Measurements from ENCODE around the gene SEMA5A. TPM values are rescaled to one million over a fixed set of nuclear protein-coding genes. Genes with fewer than 3 reads are reported as not detected.

The SEMA5A gene
- total and polyA plus RNA-seq, 7 donors, result 0.24 to 3.9 (median 0.66) TPM

DNA sequence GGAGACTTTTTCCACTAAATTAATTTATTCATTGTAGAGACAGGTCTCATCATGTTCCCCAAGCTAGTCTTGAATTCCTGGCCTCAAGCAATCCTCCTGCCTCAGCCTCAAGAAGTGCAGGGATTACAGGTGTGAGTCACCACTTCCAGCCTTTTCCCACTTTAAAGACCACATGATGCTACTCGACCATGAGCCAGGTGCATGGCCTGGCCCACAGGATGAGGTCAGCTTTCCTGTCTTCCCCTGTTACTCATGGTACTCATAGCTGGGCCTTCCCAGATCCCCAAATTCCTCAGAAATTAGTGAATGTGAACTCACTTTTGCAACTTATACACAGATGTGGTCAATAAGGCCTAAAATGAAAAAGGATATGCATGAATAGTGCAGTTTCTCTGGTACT, 395.9 kb downstream of the SEMA5A start:
- Histone ChIP-seq H3K4me1 (no peaks in the 10 kb centered on the region), H3K4me3 (no peak overlapping the region), H3K27ac (no peak overlapping the region), H3K27me3 (ENCODE audit: insufficient read depth in 3 of 3, low read length in 2 of 3) (no peaks in the 10 kb centered on the region), H3K36me3 (ENCODE audit: insufficient read depth in 1 of 2, low read depth in 1 of 2) (no peaks in the 10 kb centered on the region), H3K9me3 (no peaks in the 10 kb centered on the region)
- TF ChIP-seq, protein P1, sequence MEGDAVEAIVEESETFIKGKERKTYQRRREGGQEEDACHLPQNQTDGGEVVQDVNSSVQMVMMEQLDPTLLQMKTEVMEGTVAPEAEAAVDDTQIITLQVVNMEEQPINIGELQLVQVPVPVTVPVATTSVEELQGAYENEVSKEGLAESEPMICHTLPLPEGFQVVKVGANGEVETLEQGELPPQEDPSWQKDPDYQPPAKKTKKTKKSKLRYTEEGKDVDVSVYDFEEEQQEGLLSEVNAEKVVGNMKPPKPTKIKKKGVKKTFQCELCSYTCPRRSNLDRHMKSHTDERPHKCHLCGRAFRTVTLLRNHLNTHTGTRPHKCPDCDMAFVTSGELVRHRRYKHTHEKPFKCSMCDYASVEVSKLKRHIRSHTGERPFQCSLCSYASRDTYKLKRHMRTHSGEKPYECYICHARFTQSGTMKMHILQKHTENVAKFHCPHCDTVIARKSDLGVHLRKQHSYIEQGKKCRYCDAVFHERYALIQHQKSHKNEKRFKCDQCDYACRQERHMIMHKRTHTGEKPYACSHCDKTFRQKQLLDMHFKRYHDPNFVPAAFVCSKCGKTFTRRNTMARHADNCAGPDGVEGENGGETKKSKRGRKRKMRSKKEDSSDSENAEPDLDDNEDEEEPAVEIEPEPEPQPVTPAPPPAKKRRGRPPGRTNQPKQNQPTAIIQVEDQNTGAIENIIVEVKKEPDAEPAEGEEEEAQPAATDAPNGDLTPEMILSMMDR (IDR thresholded peaks at IDR 0.05), result no peak
- DNase-seq (no peak), ATAC-seq (no peak)
- 39 to 44% (median 43%) methylated on average over 1 of the region's 1 CpG for WGBS, 3 donors
- intact Hi-C loops (cut with DNase I), result no loop called here

DNA sequence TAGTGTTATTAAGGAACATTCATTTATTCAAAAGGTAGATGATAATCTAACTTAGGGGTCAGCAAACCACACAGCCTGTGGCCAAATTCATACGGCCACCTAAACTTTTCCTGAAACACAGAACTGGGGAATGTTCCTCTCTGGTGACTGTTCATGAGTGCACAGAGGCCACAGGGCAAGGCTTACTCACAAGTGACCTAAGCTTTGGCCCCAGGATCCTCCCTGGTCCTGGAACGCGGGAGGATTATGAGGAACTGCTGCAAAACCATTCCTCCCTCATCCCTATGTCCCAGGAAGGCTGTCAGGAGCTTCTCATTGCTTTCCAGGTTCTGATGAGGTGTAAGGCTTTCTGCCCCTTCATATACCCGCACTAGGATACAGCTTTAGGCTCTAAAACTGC, 397.6 kb downstream of the SEMA5A start:
- Histone ChIP-seq H3K36me3 (ENCODE audit: insufficient read depth in 1 of 2, low read depth in 1 of 2) (no peaks in the 10 kb centered on the region), H3K4me1 (no peaks in the 10 kb centered on the region), H3K27me3 (ENCODE audit: insufficient read depth in 3 of 3, low read length in 2 of 3) (no peaks in the 10 kb centered on the region), H3K4me3 (no peak overlapping the region), H3K27ac (no peak overlapping the region), H3K9me3 (no peaks in the 10 kb centered on the region)
- intact Hi-C loops (cut with DNase I), result no loop called here
- no peak for ATAC-seq
- 76 to 88% (median 85%) methylated on average over 4 of the region's 4 CpGs for WGBS, 3 donors
- TF ChIP-seq, protein P1 (IDR thresholded peaks at IDR 0.05), result no peak
- no peak for DNase-seq

GRCh38 chr5:9140711-9141110, 405.2 kb downstream of the SEMA5A start:
- DNase-seq (no peak), ATAC-seq (no peak)
- WGBS, 3 donors, result 23 to 32% (median 25%) methylated on average over 5 of the region's 5 CpGs
- intact Hi-C loops (cut with DNase I), result no loop called here
- Histone ChIP-seq H3K4me3 (no peak overlapping the region), H3K27ac (no peak overlapping the region), H3K27me3 (ENCODE audit: insufficient read depth in 3 of 3, low read length in 2 of 3) (no peaks in the 10 kb centered on the region), H3K36me3 (ENCODE audit: insufficient read depth in 1 of 2, low read depth in 1 of 2) (no peaks in the 10 kb centered on the region), H3K9me3 (no peaks in the 10 kb centered on the region), H3K4me1 (no peaks in the 10 kb centered on the region)
- TF ChIP-seq, protein P1 (IDR thresholded peaks at IDR 0.05), result no peak

DNA sequence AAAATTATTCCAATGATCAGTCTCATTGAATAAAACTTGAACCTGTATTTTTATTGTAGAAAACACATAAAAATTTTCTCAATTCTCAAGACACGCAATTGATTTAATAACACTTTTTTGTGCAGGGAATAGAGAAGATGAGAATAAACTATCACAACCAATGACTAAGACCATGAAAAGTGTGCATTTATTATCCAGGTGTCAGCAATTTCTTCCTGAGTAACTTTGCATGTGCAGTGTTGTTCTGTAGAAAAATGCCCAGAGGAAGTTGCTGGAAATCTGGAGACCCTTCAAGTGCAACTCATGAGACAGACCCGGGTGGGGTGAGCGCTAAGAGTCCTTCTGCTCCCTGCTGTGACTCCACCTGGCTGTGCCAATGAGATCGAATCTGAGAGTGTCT, 405.7 kb downstream of the SEMA5A start:
- Histone ChIP-seq H3K36me3 (ENCODE audit: insufficient read depth in 1 of 2, low read depth in 1 of 2) (no peaks in the 10 kb centered on the region), H3K4me3 (no peak overlapping the region), H3K27ac (no peak overlapping the region), H3K4me1 (no peaks in the 10 kb centered on the region), H3K9me3 (no peaks in the 10 kb centered on the region), H3K27me3 (ENCODE audit: insufficient read depth in 3 of 3, low read length in 2 of 3) (no peaks in the 10 kb centered on the region)
- TF ChIP-seq, protein P1 (IDR thresholded peaks at IDR 0.05), result no peak
- intact Hi-C loops (cut with DNase I), result no loop called here
- ATAC-seq (no peak), DNase-seq (no peak)
- WGBS, 3 donors, result 54 to 66% (median 59%) methylated on average over 4 of the region's 4 CpGs

- intact Hi-C loops (cut with DNase I), result no loop called here
- ATAC-seq (no peak), DNase-seq (no peak)
- Histone ChIP-seq H3K4me1 (no peaks in the 10 kb centered on the region), H3K27ac (no peak overlapping the region), H3K9me3 (no peaks in the 10 kb centered on the region), H3K4me3 (no peak overlapping the region), H3K27me3 (ENCODE audit: insufficient read depth in 3 of 3, low read length in 2 of 3) (no peaks in the 10 kb centered on the region), H3K36me3 (ENCODE audit: insufficient read depth in 1 of 2, low read depth in 1 of 2) (no peaks in the 10 kb centered on the region)
- TF ChIP-seq, protein P1 (IDR thresholded peaks at IDR 0.05), result no peak
Observed at GRCh38 chr5:9139344-9139743, 406.5 kb downstream of the SEMA5A start.
